Calu3 (cell line): ENCODE results near the gene CPLX1. TPM values are rescaled to one million over a fixed set of nuclear protein-coding genes. Genes with fewer than 3 reads are reported as not detected.

Source experiments
- BruUV-seq: library from RNA; stranded (reverse); fragments of 400-500 nt; replicated peaks from 2 replicates; lab custom pipeline; 2021; lab: Mats Ljungman, UMichigan
- CTCF ChIA-PET: fragments of 300-600 bp; sonication (Branson Sonifier 250); formaldehyde crosslinking; loops from one replicate; lab custom pipeline; 2022; ENCODE audit warnings: antibody characterized with exemption; lab: Charles Lee
- DNase-seq: peaks from one replicate; pipeline ENCODE4 v3.0.0; 2022
- H3K27ac Mint-ChIP-seq: one replicate; pipeline ENCODE4 v1.8.0; 2022; ENCODE audit warnings: mixed read lengths; ENCODE audit not compliant: unreplicated experiment
- H3K27me3 Mint-ChIP-seq: one replicate; pipeline ENCODE4 v1.8.0; 2022; ENCODE audit warnings: mixed read lengths; ENCODE audit not compliant: unreplicated experiment
- H3K36me3 Mint-ChIP-seq: one replicate; pipeline ENCODE4 v1.8.0; 2022; ENCODE audit warnings: mild to moderate bottlenecking, moderate library complexity, mixed read lengths; ENCODE audit not compliant: insufficient read depth, unreplicated experiment
- H3K4me1 Mint-ChIP-seq: one replicate; pipeline ENCODE4 v1.8.0; 2022; ENCODE audit warnings: mild to moderate bottlenecking, low read depth, mixed read lengths; ENCODE audit not compliant: unreplicated experiment
- H3K4me3 Mint-ChIP-seq: one replicate; pipeline ENCODE4 v1.8.0; 2022; ENCODE audit warnings: mild to moderate bottlenecking, low read depth, moderate library complexity, mixed read lengths; ENCODE audit not compliant: unreplicated experiment
- H3K9me3 Mint-ChIP-seq: one replicate; pipeline ENCODE4 v1.8.0; 2022; ENCODE audit warnings: low read depth, mixed read lengths; ENCODE audit not compliant: unreplicated experiment
- CTCF ChIP-seq: fragments of 200-600 bp; IDR thresholded peaks from one replicate; pipeline ENCODE4 v1.8.0; 2022; ENCODE audit warnings: antibody characterized with exemption; ENCODE audit not compliant: unreplicated experiment
- intact Hi-C: fragments of 100-400 bp; cut with micrococcal nuclease; formaldehyde crosslinking; loops from one replicate; pipeline ENCODE4 v1.10.0; 2022; ENCODE audit not compliant: unreplicated experiment
- total RNA-seq: library from RNA; stranded (reverse); gene quantifications from 2 replicates; pipeline ENCODE4 v1.2.3, GENCODE V29; 2022

The CPLX1 gene
- total RNA-seq, 1 experiment from 2014 or later = 0.42 TPM

GRCh38 chr4:837772-838171 lies 11.8 kb upstream of the CPLX1 start:
- no peaks in the 10 kb centered on the region for H3K4me1 Mint-ChIP-seq
- H3K27ac Mint-ChIP-seq = no peak overlapping the region
- DNase-seq = no peak
- H3K27me3 Mint-ChIP-seq = peaks cover 19% of the 10 kb centered on the region
- intact Hi-C loops = no loop called here
- no peaks in the 10 kb centered on the region for H3K9me3 Mint-ChIP-seq
- peaks cover 6% of the 10 kb centered on the region for H3K36me3 Mint-ChIP-seq
- no peak overlapping the region for H3K4me3 Mint-ChIP-seq
- BruUV-seq = no TSS peak
- CTCF ChIA-PET = no interaction called here
- TF ChIP-seq CTCF = no peak

- H3K27ac Mint-ChIP-seq = no peak overlapping the region
- CTCF ChIA-PET = no interaction called here
- H3K27me3 Mint-ChIP-seq = peaks cover 22% of the 10 kb centered on the region
- H3K4me3 Mint-ChIP-seq = no peak overlapping the region
- H3K4me1 Mint-ChIP-seq = no peaks in the 10 kb centered on the region
- intact Hi-C loops = no loop called here
- no peak for DNase-seq
- TF ChIP-seq CTCF = no peak
- no TSS peak for BruUV-seq
- H3K9me3 Mint-ChIP-seq = no peaks in the 10 kb centered on the region
- peaks cover 6% of the 10 kb centered on the region for H3K36me3 Mint-ChIP-seq
Observed at GRCh38 chr4:836750-837301, 10.9 kb upstream of the CPLX1 start.

- no peak overlapping the region for H3K27ac Mint-ChIP-seq
- peaks cover 6% of the 10 kb centered on the region for H3K36me3 Mint-ChIP-seq
- peaks cover 22% of the 10 kb centered on the region for H3K27me3 Mint-ChIP-seq
- CTCF ChIA-PET = no interaction called here
- intact Hi-C loops = no loop called here
- no TSS peak for BruUV-seq
- no peak for DNase-seq
- no peak overlapping the region for H3K4me3 Mint-ChIP-seq
- no peaks in the 10 kb centered on the region for H3K4me1 Mint-ChIP-seq
- TF ChIP-seq CTCF = no peak
- no peaks in the 10 kb centered on the region for H3K9me3 Mint-ChIP-seq
Observed at GRCh38 chr4:836003-836511, 10.1 kb upstream of the CPLX1 start.

- peaks cover 22% of the 10 kb centered on the region for H3K27me3 Mint-ChIP-seq
- CTCF ChIA-PET = no interaction called here
- TF ChIP-seq CTCF = no peak
- DNase-seq = peak; percentile 61
- no TSS peak for BruUV-seq
- H3K4me3 Mint-ChIP-seq = no peak overlapping the region
- intact Hi-C loops = no loop called here
- no peak overlapping the region for H3K27ac Mint-ChIP-seq
- H3K36me3 Mint-ChIP-seq = peaks cover 6% of the 10 kb centered on the region
- H3K9me3 Mint-ChIP-seq = no peaks in the 10 kb centered on the region
- no peaks in the 10 kb centered on the region for H3K4me1 Mint-ChIP-seq
Observed at GRCh38 chr4:835148-836002, 9.4 kb upstream of the CPLX1 start.
